Central memory CD4-positive, alpha-beta T cell (primary cell): ENCODE results near the gene PRSS12.
"Not testable (repeated sequence)": the region's sequence is repeated elsewhere in the genome, so short reads cannot be mapped to it uniquely, and the experiment has no call there.

ENCODE experiments used
- DNase-seq: peaks from one replicate; pipeline ENCODE4 v3.0.0; 2022
- total RNA-seq, 3 experiments: gene quantifications; one replicate each; lab custom pipeline; 2026; lab: John Stamatoyannopoulos, UW

The PRSS12 gene, protein sequence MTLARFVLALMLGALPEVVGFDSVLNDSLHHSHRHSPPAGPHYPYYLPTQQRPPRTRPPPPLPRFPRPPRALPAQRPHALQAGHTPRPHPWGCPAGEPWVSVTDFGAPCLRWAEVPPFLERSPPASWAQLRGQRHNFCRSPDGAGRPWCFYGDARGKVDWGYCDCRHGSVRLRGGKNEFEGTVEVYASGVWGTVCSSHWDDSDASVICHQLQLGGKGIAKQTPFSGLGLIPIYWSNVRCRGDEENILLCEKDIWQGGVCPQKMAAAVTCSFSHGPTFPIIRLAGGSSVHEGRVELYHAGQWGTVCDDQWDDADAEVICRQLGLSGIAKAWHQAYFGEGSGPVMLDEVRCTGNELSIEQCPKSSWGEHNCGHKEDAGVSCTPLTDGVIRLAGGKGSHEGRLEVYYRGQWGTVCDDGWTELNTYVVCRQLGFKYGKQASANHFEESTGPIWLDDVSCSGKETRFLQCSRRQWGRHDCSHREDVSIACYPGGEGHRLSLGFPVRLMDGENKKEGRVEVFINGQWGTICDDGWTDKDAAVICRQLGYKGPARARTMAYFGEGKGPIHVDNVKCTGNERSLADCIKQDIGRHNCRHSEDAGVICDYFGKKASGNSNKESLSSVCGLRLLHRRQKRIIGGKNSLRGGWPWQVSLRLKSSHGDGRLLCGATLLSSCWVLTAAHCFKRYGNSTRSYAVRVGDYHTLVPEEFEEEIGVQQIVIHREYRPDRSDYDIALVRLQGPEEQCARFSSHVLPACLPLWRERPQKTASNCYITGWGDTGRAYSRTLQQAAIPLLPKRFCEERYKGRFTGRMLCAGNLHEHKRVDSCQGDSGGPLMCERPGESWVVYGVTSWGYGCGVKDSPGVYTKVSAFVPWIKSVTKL
- total RNA-seq: 0 reads per million in 3 experiments

DNA sequence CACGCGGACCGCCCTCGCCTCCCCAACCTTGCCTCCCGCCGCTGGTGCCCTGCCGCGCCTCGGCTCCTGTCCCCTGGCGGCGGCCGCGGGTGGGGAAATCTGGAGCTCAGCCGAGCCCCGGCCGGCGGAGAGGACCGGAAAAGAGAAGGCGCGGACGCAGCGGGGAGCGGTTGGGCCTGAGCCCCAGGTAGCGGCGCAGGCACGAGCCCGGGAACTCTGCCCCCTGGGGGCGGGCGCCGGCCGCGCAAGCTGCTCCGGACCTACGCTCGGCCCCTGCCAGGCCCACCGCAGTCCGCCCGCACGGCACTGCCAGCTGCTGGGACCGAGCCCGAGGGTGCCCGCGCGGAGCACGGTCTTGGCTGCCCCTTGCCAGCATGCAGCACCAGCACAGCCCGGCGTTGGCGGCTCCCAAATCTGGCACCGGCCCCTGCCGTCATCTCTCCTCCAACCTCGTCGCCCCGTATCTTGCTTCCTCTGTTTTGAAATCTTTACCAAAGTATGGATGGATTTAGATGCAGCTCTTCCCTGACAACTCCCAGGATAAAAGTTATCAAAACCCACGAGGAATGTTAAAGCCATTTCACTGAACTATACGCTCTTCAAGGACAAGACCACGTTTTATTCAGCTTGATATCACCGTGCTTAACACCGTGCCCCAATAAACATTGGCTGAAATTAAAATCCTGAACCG, at the start of gene PRSS12:
TSS of gene PRSS12 (minus strand) at position 161 of the 691 bp plus-strand sequence. CDS start 283 bp downstream, outside the sequence.
- peak; percentile 31 for DNase-seq

DNA sequence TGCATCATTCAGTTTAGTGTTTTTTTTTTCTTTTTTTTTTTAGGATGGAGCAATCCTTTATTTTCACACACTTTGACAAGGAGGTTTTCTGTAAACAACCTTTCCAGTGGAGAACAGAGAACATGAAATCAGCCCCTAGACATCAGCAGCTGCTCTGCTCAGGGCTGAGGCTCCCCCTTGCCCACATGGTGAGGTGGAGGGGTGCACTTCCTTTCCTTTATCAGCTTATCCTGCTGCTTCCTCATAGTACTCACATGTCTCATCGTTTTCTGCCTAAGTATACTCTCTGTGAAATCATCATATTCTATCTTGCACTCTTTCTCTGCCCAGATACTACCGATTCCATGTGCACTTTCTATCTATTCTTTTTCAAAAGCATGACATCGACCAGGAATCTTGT, 47.6 kb upstream of the PRSS12 start:
- no peak for DNase-seq

DNA sequence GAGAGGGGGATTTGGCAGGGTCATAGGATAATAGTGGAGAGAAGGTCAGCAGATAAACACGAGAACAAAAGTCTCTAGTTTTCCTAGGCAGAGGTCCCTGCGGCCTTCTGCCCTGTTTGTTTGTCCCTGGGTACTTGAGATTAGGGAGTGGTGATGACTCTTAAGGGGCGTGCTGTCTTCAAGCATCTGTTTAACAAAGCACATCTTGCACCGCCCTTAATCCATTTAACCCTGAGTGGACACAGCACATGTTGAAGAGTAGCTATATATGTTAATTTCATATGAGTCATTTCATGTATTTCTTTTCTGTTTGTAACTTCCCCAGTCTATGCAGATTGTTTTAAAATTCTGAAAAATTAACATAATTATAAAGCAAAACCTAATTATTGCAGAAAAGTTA, 47.1 kb upstream of the PRSS12 start:
- DNase-seq: not testable (repeated sequence)

DNA sequence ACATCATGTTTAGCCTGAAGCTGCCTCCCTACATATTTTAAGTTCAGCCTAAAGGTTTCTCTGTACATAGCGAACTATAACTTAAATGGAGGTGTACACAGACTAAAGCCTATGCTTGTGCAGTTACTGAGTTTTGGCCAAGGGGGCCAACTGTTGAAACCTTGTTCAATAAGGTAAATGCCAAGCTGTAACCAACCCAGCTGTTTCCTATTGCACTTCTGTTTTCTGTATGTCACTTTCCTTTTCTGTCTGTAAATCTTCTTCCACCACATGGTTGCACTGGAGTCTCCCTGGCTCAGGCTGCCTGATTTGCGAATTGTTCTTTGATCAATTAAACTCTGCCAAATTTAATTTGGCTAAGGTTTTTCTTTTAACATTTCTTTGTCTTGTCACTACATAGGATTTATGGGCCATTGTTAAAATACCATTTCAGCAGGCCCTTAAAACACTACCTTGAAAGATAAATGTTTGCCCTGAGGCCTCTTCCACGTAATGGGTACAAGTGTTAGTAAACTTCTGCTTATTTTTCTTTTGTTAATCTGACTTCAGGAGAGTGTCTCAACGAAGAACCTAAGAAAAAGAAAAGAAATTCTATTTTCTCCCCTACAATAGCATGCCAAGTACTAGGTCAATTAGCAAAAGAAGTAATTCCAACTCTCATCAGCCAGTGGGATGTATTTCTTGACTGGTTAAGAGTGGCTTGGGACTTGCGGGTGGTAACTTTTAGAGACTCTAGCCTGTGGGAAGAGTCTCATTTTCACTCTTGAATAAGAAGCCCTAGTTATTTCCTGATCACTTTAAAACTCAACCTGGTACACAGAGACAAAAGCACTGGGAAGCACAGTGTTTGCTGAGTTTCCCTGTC, 45.7 kb upstream of the PRSS12 start:
- DNase-seq: no peak

DNA sequence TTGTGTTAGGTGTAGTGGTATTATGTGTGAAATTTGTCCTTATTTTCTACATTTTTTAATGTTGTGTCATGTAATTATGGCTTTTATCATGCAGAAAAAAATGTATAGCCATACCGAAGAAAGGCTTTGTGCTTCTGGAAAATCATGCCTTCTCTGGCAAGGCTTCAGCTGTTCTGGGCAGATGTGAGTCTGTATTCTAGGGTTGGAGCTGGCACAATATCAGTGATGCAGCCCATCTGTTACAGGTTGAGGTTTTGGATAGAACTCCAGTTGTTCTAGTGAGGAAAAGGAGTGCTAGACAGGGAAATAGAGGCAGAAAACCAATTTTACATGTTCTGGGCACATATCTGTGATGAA, 44.8 kb upstream of the PRSS12 start:
- DNase-seq: no peak

DNA sequence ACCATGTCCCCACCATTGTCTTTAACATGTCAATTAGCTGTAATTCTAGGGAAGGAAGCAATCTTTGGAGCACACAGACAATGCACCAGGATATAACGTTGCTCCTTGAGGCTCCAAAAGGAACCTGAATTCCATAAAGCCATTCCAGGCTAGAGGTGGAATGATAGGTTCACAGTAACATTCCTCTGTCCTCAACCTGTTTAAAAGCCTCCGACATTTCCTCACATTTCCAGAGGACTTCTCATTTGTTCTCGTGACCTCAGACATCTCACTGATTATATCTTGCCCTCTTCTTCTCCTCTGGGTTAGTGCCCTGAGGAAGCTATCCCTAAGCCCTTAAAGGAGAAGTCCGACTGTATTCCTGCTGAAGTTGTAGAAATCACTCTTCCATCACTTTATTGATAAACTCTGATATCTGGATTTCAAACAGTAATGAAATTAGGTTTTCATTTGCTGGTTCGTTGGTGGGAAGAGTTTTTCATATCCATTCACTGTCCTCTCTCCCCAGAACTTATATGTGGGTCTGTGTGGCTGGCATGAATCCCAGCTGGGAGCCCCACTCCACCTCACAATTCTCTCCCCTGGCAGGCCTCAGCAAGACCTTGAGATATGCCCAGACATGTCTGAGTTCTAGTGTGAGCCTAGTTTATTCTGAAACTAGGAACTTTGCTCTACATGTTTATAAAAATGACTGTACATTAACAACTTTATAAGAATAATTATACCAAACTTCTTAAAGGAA, 44.2 kb upstream of the PRSS12 start:
- DNase-seq: no peak

DNA sequence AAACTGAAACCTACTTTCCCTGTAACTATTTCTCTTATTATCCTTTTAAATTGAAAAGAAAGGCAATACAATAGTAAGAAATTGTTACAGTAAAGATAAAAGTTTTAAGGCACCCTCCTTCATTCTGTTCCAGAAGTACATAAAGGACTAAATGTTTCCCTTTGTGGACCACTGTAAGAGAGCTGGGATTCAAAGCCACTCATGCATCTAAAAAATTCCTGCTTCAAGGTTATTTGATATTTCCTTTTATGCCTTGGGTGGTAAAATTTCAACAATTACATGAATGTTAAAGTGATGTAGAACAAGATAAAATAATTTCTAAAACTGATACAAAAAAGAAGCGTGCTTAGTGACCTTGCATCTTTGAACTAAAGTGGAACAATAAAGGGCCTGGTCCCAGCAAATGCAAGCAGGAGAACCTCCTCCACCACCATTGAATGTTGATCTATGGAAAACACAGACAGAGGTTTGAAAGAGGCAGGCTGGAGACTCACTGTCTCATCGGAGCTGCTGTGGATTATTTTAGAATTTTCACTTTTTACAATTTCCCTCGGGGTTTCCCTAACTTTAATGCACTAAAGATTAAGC, 42.3 kb upstream of the PRSS12 start:
- DNase-seq: no peak

DNA sequence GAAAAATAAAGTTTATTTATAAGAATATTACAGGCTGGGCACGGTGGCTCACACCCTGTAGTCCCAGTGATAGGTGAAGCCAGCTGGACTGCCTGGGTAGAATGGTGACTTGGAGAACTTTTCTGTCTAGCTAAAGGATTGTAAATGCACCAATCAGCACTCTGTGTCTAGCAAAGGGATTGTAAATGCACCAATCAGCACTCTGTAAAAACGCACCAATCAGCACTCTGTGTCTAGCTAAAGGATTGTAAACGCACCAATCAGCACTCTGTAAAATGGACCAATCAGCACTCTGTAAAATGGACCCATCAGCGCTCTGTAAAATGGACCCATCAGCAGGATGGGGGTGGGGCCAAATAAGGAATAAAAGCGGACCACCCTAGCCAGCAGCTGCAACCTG, 39.7 kb upstream of the PRSS12 start:
- not testable (repeated sequence) for DNase-seq

DNA sequence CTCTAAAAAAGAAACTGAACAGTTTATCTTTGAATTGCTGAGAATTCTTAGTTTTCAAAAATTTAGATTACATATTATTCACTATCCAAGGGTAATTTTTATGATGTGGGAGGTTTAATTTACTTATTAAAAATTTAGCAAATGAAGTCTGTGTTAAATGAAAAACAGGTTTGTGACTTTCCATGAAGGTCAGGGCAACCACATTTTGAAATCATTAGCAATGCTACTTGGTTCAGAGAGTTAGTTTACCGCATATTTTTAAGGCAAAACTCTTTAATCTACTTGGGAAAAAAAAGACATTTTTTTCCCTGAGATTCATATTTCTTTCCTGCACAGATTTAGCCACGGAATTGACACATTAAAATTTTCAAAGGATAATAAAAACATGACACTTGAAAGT, 37.3 kb upstream of the PRSS12 start:
- no peak for DNase-seq

DNA sequence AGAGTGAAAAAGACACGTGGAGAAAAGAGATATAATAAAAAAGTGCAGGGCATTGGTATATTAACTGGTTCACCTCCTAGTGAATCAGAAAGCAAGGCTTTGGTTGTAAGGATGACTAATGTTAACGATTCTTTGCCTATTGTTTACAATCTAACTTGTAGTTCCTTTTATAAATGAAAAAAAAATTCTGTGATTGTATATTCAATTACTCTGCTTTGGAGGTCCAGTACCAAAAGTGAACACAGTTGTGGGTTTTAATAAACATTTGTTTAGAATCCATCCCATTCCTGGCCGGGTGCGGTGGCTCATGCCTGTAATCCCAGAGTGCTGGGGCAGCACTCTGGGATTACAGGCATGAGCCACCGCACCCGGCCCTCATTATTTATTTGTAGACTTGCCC, 36.9 kb upstream of the PRSS12 start:
- DNase-seq: no peak

DNA sequence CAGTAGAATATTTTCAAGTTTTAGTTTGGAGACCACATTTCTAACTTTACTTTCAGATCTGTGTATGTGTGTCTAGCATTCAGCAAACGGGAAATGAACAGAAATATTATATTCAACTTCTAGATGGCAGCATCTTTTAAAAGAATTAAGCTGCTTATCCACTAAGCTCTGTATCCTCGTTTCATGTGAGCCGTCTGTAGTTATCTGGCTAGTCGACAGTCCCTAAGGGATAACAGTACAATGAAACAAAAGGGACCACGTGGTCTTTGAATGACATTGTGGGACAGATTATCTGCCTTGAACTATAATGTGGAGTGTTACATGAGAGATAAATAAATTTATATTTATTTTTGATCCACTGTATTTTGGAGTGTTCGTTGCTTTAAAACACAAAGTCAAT, 35.8 kb upstream of the PRSS12 start:
- DNase-seq: no peak

DNA sequence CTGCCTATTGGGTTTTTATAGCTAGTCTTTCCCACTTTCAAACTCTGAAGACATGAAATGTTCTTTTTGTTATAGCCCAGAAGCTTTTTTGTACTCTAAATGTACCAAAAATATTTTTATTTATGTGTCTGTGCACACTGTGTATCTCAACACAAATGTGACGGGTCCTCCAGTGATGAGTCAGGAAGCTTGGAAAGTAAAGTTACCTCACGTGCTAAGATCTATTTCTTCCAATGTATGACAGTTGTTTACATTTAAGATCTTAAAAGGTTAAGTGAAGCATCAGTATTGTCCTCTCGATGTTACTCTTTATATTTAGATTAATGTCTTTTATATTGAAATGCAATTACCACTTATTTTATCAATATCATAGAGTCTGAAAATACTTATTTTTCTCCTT, 29.1 kb upstream of the PRSS12 start:
- DNase-seq: no peak

DNA sequence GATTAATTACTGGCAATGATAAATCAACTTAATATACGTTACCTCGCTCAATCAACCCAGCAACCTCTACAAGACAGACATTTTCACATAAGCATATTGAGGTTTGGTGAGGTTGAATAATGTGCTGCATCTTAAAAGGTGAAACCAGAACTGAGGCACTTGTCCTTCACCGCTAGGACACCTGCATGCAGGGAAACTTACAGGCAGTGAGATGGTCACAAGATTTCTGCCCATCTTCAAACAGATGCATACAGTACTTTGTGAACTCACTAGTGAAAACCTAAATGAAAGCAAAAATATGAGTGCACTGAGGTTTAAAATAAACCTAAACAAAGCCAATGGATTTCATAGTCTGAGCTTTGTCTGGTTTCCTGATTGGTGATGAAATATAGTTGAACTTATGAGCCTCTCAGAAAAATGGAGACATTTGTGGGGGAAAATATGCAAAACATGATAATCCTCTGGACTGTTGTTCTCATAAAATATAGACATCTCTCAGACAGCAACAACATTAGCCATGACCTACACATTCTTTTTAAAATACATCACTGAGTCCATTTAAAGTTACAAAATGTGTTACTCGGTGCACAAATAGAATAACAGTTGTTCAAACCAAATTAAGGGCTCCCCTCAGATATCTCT, 20.9 kb upstream of the PRSS12 start:
- no peak for DNase-seq

DNA sequence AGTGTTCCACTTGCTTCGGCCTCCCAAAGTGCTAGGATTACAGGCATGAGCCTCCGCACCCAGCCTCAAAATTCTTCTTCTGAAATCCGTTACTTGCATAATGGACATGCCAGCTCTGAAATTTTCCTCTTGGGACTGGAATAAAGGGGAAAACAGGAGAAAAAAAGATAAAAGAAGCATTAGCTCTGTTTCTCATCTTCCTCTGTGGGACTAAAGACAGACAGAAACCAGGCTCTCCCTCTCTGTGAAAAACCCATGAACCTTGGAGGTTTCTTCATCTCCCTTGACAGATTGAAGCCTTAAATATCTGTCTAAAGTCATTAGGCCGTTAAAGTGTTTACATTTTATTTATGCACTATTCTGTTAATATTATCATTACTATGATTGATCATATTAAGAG, 19.4 kb upstream of the PRSS12 start:
- DNase-seq: no peak

DNA sequence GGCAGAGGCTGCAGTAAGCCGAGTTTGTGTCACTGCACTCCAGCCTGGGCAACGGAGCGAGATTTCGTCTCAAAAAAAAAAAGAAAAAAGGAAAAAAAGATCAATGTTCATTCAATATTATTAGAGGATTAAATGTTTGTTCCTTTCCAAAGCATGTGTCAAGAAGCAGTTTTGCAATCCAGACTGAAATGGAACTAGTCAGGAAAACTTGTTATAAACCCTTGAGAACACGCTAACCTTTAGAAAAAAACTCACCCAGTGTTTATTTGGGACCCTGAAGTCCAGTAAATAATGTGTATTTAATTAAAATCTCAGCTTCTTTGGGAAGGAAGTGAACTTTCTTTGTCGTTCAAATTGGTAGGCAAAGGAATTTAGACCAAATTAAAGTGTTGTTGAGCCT, 16.4 kb upstream of the PRSS12 start:
- DNase-seq: no peak

DNA sequence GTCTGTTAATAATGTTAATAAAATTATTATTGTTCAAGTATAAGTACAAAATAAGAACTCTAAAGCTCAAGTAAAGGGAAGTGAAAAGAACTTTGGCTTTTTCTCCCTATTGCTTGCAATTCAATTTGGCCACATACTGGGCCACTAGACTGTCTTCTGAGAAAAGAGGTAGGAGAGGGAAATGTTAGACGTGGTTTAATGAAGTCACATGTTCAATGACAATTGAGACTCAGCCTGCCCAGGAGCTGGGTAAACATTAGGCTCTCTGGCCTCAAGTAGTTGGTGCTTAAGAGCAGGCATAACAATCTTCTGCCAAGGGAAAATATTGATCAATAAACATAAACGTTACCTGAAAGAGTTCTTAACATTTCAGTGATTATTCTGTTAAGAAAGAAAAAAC, 15.1 kb upstream of the PRSS12 start:
- DNase-seq: no peak

DNA sequence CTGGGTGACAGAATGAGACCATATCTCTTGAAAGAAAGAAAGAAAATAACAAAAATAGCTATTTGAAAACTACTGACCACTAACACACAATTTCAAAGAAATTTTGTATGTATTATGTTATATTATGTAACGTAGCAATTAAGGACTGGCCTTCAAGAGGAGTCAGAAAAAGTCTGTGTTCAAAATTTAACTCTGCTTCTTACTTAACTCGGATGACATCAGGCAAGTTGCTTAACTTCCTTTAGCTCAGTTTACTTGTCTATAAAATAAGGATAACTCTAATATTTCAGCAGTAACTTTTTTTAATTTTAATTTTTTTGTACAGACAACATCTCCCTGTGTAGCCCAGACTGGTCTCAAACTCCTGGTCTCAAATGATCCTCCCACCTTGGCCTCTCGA, 14.6 kb upstream of the PRSS12 start:
- no peak for DNase-seq

DNA sequence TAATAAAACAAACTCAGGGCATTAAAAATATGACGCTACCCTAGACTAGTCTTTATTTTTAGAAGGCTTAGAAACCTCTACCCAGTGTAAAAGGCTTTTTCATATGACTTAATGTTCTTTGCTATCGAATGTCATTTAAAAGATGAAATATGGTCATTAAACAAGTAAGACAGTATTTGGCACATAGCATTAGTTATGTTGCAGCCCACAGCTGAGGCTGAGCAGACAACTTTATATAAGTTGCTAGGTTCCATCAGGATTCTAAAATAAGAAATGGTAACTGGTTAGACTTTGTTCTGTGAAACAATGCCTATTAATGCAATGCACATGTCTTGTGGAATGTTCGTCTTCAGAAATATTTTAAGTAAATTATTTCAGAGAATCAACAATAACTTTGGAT, 10.4 kb upstream of the PRSS12 start:
- DNase-seq: no peak

DNA sequence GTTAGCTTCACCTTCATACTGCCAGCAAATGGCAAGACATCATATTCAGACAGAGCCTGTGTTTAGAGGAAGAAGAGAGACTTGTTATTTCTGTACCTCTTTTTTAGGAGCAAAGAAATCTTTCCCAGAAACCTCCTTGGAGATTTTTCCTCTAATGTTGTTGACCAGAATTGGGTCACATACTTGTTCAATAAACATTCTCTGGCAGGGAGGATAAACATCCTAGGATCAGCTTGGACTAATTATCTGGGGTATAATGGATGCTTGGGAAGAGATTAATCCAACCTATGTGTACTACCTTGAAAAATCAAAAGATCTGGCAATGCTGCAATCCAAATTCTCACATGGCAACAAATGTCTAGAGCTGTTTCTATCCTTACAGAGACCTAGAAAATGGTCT, 8.4 kb upstream of the PRSS12 start:
- DNase-seq: no peak

DNA sequence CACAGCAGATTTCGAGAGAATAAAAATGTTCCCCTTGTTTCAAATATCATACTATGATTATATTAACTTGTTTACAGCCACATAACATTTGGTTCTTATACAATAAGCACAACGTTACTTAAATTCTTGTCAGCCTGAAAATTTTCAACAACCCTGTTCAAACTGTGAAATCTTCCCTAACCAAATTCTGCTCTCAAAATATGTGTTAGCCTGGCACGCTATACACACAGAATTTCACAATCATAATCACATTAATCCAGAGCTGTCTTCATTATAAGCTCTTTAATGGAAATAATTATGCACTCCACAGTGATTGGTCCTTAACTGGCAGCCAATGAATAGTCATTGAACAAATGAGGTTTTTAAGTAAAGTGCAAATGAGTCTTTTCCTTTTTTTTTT, 7.3 kb upstream of the PRSS12 start:
- no peak for DNase-seq

DNA sequence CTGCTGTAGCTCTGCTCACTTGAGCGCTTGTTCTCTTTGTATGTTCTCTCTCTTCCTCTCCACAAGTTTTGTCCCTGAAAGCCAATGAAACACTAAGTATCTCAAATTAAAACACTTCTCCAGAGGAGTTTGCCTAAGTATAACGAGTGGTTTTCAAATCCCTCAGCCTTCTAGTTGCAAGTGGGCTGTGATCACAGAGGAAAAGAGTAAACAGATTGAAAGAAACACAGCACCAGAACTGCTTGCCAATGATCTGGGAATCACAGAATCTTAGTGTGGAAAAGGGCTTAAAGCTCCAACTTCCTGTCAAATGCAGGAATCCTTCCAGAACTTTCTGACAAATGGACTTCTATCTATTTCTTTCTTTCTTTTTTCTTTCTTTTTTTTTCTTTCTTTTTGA, 4.8 kb upstream of the PRSS12 start:
- DNase-seq: no peak
